Right renal pelvis (tissue), 4 donors: ENCODE measurements around the gene ASIC2. TPM values are rescaled to one million over a fixed set of nuclear protein-coding genes. Genes with fewer than 3 reads are reported as not detected.

ENCODE experiments used
- DNase-seq, 4 donors: peaks; one replicate each; pipeline ENCODE4 v3.0.0-alpha.2; 2013; ENCODE audit warnings: low read depth in 4 of 4, low spot score in 3 of 4, missing footprints in 1 of 4
- polyA plus RNA-seq, 4 donors: library from polyadenylated mRNA; unstranded; fragments of 120-200 nt; gene quantifications; one replicate each; pipeline ENCODE4 v1.2.1, GENCODE V29; 2013; ENCODE audit not compliant: insufficient read length in 4 of 4

The ASIC2 gene
- polyA plus RNA-seq, 4 donors, result 3.3 to 3.7 (median 3.5) TPM

GRCh38 chr17:33258296-33258695 lies 34.8 kb downstream of the ASIC2 start:
- DNase-seq, result no peak

GRCh38 chr17:33245183-33245582 lies 47.9 kb downstream of the ASIC2 start:
- no peak for DNase-seq

- no peak for DNase-seq
Observed at GRCh38 chr17:33243732-33244131, 49.4 kb downstream of the ASIC2 start.

- no peak for DNase-seq
Observed at GRCh38 chr17:33242375-33243124, 50.5 kb downstream of the ASIC2 start.

GRCh38 chr17:33241390-33241789 lies 51.7 kb downstream of the ASIC2 start:
- no peak for DNase-seq

- DNase-seq, result no peak
Observed at GRCh38 chr17:33240362-33240761, 52.7 kb downstream of the ASIC2 start.

GRCh38 chr17:33239702-33240101 lies 53.4 kb downstream of the ASIC2 start:
- no peak for DNase-seq

GRCh38 chr17:33234930-33235685 lies 58.0 kb downstream of the ASIC2 start:
- DNase-seq, result no peak

GRCh38 chr17:33234233-33234632 lies 58.9 kb downstream of the ASIC2 start:
- no peak for DNase-seq

- no peak for DNase-seq
Observed at GRCh38 chr17:33233811-33234177, 59.3 kb downstream of the ASIC2 start.

GRCh38 chr17:33229499-33229898 lies 63.6 kb downstream of the ASIC2 start:
- no peak for DNase-seq

- DNase-seq, result no peak
Observed at GRCh38 chr17:33229028-33229427, 64.1 kb downstream of the ASIC2 start.

- no peak for DNase-seq
Observed at GRCh38 chr17:33228548-33228947, 64.5 kb downstream of the ASIC2 start.

- no peak for DNase-seq
Observed at GRCh38 chr17:33227911-33228310, 65.2 kb downstream of the ASIC2 start.

GRCh38 chr17:33225994-33226393 lies 67.1 kb downstream of the ASIC2 start:
- DNase-seq, result no peak

- no peak for DNase-seq
Observed at GRCh38 chr17:33225509-33225908, 67.6 kb downstream of the ASIC2 start.

GRCh38 chr17:33220036-33220435 lies 73.1 kb downstream of the ASIC2 start:
- DNase-seq, result no peak

GRCh38 chr17:33218698-33219601 lies 74.1 kb downstream of the ASIC2 start:
- no peak for DNase-seq

- DNase-seq, result no peak
Observed at GRCh38 chr17:33217891-33218290, 75.2 kb downstream of the ASIC2 start.

GRCh38 chr17:33214996-33215395 lies 78.1 kb downstream of the ASIC2 start:
- DNase-seq, result no peak

- DNase-seq, result no peak
Observed at GRCh38 chr17:33210285-33210684, 82.8 kb downstream of the ASIC2 start.
